K562 (cell line): Measurements from ENCODE around the gene COMTD1. TPM values are rescaled to one million over a fixed set of nuclear protein-coding genes. Genes with fewer than 3 reads are reported as not detected.

Experiments used
- ATF7 ChIP-seq: fragments of 450-650 bp; IDR thresholded peaks from 2 replicates; pipeline ENCODE4 v1.7.1; 2014; ENCODE audit warnings: mild to moderate bottlenecking, moderate library complexity
- GATAD2B ChIP-seq: fragments of 450-650 bp; IDR thresholded peaks from 2 replicates; pipeline ENCODE4 v1.6.1; 2017; ENCODE audit warnings: mild to moderate bottlenecking, borderline replicate concordance
- HMG20B ChIP-seq: fragments of 250-450 bp; sonication (Bioruptor Pico); IDR thresholded peaks from 2 replicates; pipeline ENCODE4 v1.5.0; 2021; ENCODE audit warnings: mild to moderate bottlenecking
- HMGN3 ChIP-seq: IDR thresholded peaks from 2 replicates; pipeline ENCODE4 v1.6.1; 2011; ENCODE audit warnings: borderline replicate concordance, low read depth, mild to moderate bottlenecking, mixed read lengths, low read length; ENCODE audit not compliant: insufficient read length; ENCODE audit errors: extremely low read depth
- IRF2 ChIP-seq: sonication (generic); formaldehyde crosslinking; IDR thresholded peaks from 2 replicates; pipeline ENCODE4 v1.8.1; 2022; ENCODE audit warnings: mild to moderate bottlenecking, missing genetic modification reagents
- JUN ChIP-seq, 2 experiments: sonication (generic) in 1 of 2; formaldehyde crosslinking in 1 of 2; IDR thresholded peaks; 2 replicates each; pipeline versions ENCODE4 v1.6.1 to v1.8.0; 2012 to 2022; ENCODE audit warnings: borderline replicate concordance in 2 of 2, mild to moderate bottlenecking in 2 of 2, improper control_type of control experiment in 1 of 2, low read depth in 1 of 2, low read length in 1 of 2, missing genetic modification reagents in 1 of 2
- KDM4B ChIP-seq, 2 experiments: fragments of 450-650 bp in 1 of 2; sonication (generic) in 1 of 2; IDR thresholded peaks; 2 replicates each; pipeline ENCODE4 v1.6.1; 2016 to 2017; ENCODE audit warnings: borderline replicate concordance in 2 of 2, antibody characterized with exemption in 1 of 2, low read depth in 1 of 2, mild to moderate bottlenecking in 1 of 2
- KHSRP ChIP-seq: fragments of 450-650 bp; IDR thresholded peaks from 2 replicates; pipeline ENCODE4 v1.6.1; 2017
- MYNN ChIP-seq, 2 experiments: sonication (generic); formaldehyde crosslinking in 1 of 2; IDR thresholded peaks; 2 replicates each; pipeline versions ENCODE4 v1.5.0 to v1.6.1; 2016 to 2020; ENCODE audit warnings: antibody characterized with exemption in 1 of 2, missing genetic modification reagents in 1 of 2
- SIRT6 ChIP-seq: IDR thresholded peaks from one replicate; pipeline ENCODE4 v1.6.1; 2012; ENCODE audit warnings: low read depth, mild to moderate bottlenecking, control low read depth, inconsistent platforms, low read length, moderate library complexity
- TFAM ChIP-seq: fragments of 250-450 bp; sonication (Bioruptor Pico); conservative IDR thresholded peaks from 2 replicates; pipeline ENCODE4 v1.5.0; 2021; ENCODE audit warnings: mild to moderate bottlenecking, moderate library complexity
- TFE3 ChIP-seq: fragments of 450-650 bp; formaldehyde crosslinking; IDR thresholded peaks from 2 replicates; pipeline ENCODE4 v1.4.0; 2020; ENCODE audit warnings: mild to moderate bottlenecking, mixed read lengths
- THRAP3 ChIP-seq: fragments of 450-650 bp; IDR thresholded peaks from 2 replicates; pipeline ENCODE4 v1.6.1; 2016; ENCODE audit warnings: mild to moderate bottlenecking, inconsistent platforms, borderline replicate concordance
- ZC3H8 ChIP-seq: fragments of 450-650 bp; IDR thresholded peaks from 2 replicates; pipeline ENCODE4 v1.6.1; 2017
- ZNF282 ChIP-seq: sonication (generic); formaldehyde crosslinking; IDR thresholded peaks from 2 replicates; pipeline ENCODE4 v1.8.1; 2023; ENCODE audit warnings: missing genetic modification reagents
- ZNF589 ChIP-seq: fragments of 200-800 bp; sonication (Bioruptor generic); IDR thresholded peaks from 2 replicates; pipeline ENCODE4 v1.6.1; 2016; ENCODE audit warnings: low read depth, missing genetic modification characterization, missing compliant biosample characterization
- ZNF75A ChIP-seq: fragments of 450-650 bp; formaldehyde crosslinking; IDR thresholded peaks from 2 replicates; pipeline ENCODE4 v1.4.0; 2020; ENCODE audit warnings: mild to moderate bottlenecking
- polyA plus RNA-seq, 8 experiments: library from polyadenylated mRNA; depleted of rRNA in 4 of 8; stranded (reverse) in 5 of 8; unstranded in 3 of 8; fragments of >200 nt; fragmentation: Nextera tagmentation in 2 of 8; fragmentation: Illumina TruSeq in 1 of 8; extraction: Ambion mirVana in 2 of 8; extraction: Trizol in 1 of 8; gene quantifications; 2 replicates each; pipeline versions ENCODE4 v1.2.1 to v1.2.3, GENCODE V29; 2011 to 2014; ENCODE audit warnings: inconsistent platforms in 1 of 8, missing spikeins in 1 of 8
- total RNA-seq, 7 experiments: library from RNA; depleted of rRNA in 6 of 7; stranded (reverse); fragments of >200 nt in 6 of 7; fragmentation: Illumina TruSeq in 2 of 7; extraction: Trizol in 2 of 7; gene quantifications; 2 replicates each; pipeline versions ENCODE4 v1.2.1 to v1.2.3, GENCODE V29; 2011 to 2021; ENCODE audit warnings: low replicate concordance in 1 of 7
- TF ChIP-seq, protein P1 (sequence below): fragments of 150-350 bp; conservative IDR thresholded peaks from 2 replicates; pipeline ENCODE4 v1.6.1; 2014; ENCODE audit warnings: low read length
- TF ChIP-seq, protein P2 (sequence below): sonication (generic); formaldehyde crosslinking; IDR thresholded peaks from 2 replicates; pipeline ENCODE4 v1.8.0; 2023; ENCODE audit warnings: missing genetic modification reagents, mild to moderate bottlenecking, borderline replicate concordance

COMTD1 gene
- total and polyA plus RNA-seq, 9 of the 15 experiments (the other 6 are each of a cell fraction or from before 2014, with no cell fraction given): 0.41 to 112 (median 13.7) TPM

GRCh38 chr10:75234017-75234682, 1.6 kb downstream of the COMTD1 start (continued):
- TF ChIP-seq, protein P1, sequence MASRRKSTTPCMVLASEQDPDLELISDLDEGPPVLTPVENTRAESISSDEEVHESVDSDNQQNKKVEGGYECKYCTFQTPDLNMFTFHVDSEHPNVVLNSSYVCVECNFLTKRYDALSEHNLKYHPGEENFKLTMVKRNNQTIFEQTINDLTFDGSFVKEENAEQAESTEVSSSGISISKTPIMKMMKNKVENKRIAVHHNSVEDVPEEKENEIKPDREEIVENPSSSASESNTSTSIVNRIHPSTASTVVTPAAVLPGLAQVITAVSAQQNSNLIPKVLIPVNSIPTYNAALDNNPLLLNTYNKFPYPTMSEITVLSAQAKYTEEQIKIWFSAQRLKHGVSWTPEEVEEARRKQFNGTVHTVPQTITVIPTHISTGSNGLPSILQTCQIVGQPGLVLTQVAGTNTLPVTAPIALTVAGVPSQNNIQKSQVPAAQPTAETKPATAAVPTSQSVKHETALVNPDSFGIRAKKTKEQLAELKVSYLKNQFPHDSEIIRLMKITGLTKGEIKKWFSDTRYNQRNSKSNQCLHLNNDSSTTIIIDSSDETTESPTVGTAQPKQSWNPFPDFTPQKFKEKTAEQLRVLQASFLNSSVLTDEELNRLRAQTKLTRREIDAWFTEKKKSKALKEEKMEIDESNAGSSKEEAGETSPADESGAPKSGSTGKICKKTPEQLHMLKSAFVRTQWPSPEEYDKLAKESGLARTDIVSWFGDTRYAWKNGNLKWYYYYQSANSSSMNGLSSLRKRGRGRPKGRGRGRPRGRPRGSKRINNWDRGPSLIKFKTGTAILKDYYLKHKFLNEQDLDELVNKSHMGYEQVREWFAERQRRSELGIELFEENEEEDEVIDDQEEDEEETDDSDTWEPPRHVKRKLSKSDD: no peak
- TF ChIP-seq ATF7: no peak
- TF ChIP-seq, protein P2, sequence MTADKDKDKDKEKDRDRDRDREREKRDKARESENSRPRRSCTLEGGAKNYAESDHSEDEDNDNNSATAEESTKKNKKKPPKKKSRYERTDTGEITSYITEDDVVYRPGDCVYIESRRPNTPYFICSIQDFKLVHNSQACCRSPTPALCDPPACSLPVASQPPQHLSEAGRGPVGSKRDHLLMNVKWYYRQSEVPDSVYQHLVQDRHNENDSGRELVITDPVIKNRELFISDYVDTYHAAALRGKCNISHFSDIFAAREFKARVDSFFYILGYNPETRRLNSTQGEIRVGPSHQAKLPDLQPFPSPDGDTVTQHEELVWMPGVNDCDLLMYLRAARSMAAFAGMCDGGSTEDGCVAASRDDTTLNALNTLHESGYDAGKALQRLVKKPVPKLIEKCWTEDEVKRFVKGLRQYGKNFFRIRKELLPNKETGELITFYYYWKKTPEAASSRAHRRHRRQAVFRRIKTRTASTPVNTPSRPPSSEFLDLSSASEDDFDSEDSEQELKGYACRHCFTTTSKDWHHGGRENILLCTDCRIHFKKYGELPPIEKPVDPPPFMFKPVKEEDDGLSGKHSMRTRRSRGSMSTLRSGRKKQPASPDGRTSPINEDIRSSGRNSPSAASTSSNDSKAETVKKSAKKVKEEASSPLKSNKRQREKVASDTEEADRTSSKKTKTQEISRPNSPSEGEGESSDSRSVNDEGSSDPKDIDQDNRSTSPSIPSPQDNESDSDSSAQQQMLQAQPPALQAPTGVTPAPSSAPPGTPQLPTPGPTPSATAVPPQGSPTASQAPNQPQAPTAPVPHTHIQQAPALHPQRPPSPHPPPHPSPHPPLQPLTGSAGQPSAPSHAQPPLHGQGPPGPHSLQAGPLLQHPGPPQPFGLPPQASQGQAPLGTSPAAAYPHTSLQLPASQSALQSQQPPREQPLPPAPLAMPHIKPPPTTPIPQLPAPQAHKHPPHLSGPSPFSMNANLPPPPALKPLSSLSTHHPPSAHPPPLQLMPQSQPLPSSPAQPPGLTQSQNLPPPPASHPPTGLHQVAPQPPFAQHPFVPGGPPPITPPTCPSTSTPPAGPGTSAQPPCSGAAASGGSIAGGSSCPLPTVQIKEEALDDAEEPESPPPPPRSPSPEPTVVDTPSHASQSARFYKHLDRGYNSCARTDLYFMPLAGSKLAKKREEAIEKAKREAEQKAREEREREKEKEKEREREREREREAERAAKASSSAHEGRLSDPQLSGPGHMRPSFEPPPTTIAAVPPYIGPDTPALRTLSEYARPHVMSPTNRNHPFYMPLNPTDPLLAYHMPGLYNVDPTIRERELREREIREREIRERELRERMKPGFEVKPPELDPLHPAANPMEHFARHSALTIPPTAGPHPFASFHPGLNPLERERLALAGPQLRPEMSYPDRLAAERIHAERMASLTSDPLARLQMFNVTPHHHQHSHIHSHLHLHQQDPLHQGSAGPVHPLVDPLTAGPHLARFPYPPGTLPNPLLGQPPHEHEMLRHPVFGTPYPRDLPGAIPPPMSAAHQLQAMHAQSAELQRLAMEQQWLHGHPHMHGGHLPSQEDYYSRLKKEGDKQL (CRISPR knock-in tag): no peak
- no peak for TF ChIP-seq HMG20B (CRISPR knock-in tag)
- TF ChIP-seq IRF2 (CRISPR knock-in tag): no peak
- TF ChIP-seq MYNN (IDR thresholded peaks at IDR 0.05): no peak
- TF ChIP-seq MYNN (CRISPR knock-in tag; IDR thresholded peaks at IDR 0.05): no peak
- no peak for TF ChIP-seq ZNF282
- TF ChIP-seq KHSRP: no peak
- TF ChIP-seq JUN (IDR thresholded peaks at IDR 0.05; ENCODE audit: borderline replicate concordance, low read depth, low read length): no peak
- TF ChIP-seq JUN (CRISPR knock-in tag; IDR thresholded peaks at IDR 0.05; ENCODE audit: borderline replicate concordance): no peak
- no peak for TF ChIP-seq SIRT6
- no peak for TF ChIP-seq GATAD2B
- no peak for TF ChIP-seq ZNF75A (CRISPR knock-in tag)
- TF ChIP-seq KDM4B (IDR thresholded peaks at IDR 0.05; ENCODE audit: borderline replicate concordance in 2 of 2, low read depth in 1 of 2): no peak
- no peak for TF ChIP-seq ZC3H8
- no peak for TF ChIP-seq TFE3 (CRISPR knock-in tag)
- TF ChIP-seq HMGN3: no peak
- TF ChIP-seq ZNF589 (CRISPR knock-in tag): no peak
- TF ChIP-seq TFAM (CRISPR knock-in tag): no peak
- TF ChIP-seq THRAP3: no peak
